Germinal center (tissue), 1 donor: ENCODE data around the gene GARNL3.

Experiments
- DNase-seq: peaks from one replicate; pipeline ENCODE4 v3.0.0; 2012; ENCODE audit warnings: mixed read lengths, low spot score

Gene GARNL3

DNA sequence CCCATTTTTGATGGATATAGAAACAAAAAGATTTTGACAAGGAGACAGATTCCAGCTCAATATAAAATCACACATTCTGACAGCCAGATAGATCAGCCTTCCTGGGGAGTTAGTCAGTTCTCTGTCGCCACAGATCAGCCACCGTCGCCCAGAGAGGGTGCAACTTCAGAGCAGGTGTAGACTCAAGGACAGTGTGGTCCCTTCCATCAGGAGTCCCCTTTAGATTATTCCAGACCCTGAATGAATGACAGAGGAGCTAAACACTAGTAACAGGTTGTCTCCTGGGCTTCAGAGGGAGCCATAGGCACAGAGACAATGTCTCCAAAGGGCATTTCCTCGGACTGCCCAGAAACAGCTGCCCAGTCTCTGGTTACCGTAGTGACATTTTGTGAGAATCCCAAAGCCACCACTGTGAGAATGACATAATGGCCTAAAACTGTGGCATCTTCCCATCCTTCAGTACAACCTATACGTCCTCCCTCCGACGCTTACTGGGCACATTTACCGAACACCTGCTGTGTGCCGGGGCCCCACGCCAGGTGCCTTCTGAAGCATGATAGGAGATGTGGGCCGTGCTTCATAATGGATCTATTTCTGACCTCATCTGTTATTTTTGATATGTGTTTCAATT, 85.0 kb downstream of the GARNL3 start:
- DNase-seq: no peak

DNA sequence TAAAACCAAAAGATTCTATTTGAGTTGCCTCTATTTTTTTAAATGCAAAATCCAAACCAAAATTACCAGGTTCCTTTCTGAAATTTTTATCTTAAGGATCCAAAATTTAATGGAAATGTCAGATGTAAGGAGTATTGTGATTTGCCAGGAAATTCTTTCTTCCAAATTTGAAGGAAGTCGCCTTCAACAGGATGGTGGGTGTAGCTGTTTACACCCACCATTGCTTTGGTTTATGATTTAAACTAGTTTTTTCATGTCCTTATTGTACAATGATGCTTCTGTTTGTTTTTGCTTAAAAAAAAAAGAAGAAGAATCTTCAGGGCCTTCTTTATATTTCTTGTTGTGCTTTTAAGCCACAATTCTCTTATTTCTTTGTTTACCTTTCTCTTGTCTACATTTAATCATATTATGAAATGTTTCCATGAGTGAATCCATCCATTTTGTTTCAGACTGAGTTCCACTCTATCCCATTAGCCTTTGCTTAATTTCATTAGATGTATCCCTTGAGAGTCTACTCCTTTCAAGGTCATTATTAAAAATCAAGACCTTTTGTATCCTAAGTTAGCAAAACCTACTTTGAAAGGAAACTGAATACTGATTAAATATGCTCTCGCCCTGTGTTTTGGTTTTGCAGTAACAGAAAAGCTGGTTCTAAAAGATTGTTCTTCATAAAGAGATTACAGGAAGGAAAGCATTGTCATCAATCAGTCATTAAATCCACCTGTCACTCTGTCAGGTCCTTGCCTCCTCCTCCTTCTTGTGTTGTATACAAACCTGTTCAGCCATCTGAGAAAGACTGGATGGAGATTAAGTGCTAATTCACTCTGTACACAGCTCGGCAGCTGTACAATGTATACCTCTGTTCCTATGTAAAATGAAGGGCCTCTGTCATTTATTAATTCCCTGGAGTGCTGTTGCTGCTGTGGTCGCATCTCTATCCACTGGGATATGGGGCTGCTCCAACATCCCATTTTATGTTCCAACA, 86.9 kb downstream of the GARNL3 start:
- DNase-seq: no peak

DNA sequence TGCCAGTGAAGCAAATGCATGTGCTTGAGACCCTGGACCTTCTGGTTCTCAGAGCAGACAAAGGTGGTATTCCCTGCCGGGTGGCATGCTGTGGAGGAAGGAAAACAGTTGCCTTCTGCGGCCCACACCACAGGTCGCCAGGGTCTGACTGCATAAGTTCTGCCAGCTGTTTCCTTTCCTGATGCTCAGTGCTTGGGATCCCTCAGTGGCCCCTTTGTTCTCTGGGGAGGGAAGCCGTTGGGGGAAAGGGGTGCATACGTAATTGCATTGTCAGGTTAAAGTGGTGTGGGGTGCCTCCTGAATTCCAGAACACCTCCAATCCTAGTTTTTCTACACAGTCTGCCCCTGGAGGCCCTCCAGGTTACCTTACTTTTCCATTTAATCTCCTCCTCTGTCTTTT, 89.3 kb downstream of the GARNL3 start:
- no peak for DNase-seq

DNA sequence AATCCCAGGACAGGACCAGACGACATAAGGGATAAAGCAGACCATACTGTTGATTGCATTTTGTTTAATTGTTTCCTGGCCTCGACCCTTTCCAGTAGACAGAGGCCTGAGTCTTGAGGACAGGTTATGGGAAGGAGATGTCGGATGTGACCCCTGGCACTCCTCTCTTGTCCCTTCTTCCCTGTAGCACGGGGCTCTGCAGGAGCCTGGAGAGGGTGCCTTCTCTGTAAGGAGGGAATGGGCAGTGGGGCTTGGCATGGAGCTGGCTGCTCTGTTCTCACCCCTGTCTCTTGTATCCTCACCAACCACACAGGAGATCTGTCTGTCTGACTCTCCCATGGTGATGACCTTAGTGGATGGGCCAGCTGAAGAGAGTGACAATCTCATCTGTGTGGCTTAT, 92.3 kb downstream of the GARNL3 start:
- DNase-seq: no peak

DNA sequence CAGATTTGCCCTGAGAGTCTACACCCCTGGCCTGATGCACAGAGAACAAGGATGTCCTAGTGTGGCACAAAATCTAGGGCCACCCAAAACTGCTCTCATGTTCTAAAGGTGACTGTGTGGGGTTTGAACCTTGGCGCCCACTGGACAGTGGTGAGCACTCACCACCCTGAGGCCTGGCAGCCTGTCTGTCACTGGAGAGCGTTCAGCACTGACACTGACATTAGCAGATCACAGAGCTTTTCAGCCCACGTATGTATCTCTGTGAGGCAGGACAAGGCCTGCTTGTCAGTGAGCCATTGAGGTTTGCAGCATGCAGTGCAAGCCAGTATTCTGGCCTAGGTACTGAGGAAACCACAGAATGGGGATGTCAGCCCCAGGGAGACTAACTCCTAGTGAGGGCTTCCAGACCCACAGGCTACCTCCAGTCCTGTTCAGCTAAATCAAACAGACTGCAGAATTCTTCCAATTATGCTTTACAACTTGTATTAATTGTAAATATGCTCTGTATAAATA, 93.5 kb downstream of the GARNL3 start:
- no peak for DNase-seq

GRCh38 chr9:127358770-127359169, 94.2 kb downstream of the GARNL3 start:
- no peak for DNase-seq

DNA sequence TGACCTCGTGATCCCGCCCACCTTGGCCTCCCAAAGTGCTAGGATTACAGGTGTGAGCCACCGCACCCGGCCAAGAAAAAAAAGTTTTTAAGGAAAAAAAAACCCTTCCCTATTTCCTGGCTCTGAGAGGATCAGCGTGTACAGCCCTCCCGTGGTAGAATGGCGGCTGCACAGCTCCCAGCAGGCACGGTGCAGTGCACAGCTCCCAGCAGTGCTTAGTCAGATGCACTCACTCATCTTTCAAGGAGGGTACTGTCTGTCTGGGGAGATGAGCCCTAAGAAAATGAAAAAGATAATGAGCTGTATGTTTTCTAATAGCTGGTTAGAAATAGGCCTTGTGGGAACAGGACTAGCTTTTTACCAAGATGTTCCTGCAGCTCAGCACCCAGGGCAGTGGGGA, 95.7 kb downstream of the GARNL3 start:
- DNase-seq: no peak

DNA sequence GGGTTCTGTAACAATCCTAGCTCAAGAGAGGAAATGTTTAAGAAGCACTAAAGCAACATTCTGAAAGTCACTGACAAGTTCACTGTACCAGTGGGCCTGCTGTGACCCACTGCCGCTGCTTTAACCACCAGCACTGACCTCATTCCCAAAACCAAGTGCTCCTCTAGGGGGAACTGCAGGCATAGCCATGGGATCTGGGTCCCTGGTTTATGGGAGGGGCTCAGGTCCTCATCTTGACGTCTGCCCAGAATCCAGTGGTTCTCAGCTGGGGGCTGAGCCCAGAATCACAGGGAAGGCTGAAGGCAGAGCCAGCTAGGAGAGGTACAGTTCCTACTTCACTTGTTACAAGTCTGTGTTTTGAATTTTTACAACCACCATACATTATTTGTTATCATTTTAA, 96.3 kb downstream of the GARNL3 start:
- DNase-seq: no peak

DNA sequence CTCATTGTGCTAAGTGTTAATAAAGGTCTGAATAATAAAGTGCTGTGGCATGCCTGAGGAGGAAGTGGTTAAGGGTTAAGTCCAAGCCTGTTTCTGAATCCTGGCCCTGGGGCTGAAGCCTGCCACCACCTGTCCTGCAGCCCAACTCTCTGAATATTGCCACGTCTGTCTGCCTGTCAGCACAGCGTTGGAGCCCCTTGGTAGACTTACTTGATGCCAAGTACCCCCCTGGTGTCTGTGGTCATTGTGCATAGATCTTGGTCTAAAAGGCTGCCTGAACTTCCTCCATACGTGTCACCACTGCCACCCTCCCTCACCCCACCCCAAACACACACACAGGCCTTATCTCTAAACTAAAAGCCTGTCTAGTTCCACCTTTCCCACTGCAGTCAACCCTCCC, 97.0 kb downstream of the GARNL3 start:
- DNase-seq: no peak

- DNase-seq: no peak
Observed at GRCh38 chr9:127362829-127363228, 98.3 kb downstream of the GARNL3 start.

- no peak for DNase-seq
Observed at GRCh38 chr9:127365461-127365860, 100.9 kb downstream of the GARNL3 start.

- no peak for DNase-seq
Observed at GRCh38 chr9:127366594-127366993, 102.0 kb downstream of the GARNL3 start.

DNA sequence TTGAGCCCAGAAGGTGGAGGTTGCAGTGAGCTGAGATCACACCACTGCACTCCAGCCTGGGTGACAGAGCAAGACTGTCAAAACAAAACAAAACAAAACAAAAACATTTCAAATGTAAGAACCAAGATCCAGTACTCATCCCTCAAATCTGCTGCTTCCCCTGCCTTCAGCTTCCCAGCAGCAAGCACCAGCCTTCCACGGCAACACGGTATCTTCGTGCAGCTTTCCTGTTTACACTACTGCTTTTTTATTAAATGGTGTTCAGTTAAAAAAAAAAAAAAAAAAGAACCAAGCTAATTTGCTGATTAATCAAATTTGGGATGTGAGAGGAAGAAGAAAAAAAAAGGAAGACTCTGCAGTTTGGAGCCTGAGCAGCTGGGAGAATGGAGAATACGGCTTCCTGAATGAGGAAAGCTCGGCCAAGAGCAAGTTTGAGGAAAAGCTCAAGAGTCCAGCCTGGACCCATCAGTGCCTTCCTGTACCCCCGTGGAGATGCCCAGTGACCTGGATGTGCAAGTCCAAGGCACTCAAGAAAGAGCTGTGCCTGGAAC, 104.4 kb downstream of the GARNL3 start:
- DNase-seq: no peak

- no peak for DNase-seq
Observed at GRCh38 chr9:127369428-127369827, 104.9 kb downstream of the GARNL3 start.

GRCh38 chr9:127370147-127370579, 105.6 kb downstream of the GARNL3 start:
- DNase-seq: no peak

GRCh38 chr9:127370672-127371648, 106.4 kb downstream of the GARNL3 start:
- no peak for DNase-seq

DNA sequence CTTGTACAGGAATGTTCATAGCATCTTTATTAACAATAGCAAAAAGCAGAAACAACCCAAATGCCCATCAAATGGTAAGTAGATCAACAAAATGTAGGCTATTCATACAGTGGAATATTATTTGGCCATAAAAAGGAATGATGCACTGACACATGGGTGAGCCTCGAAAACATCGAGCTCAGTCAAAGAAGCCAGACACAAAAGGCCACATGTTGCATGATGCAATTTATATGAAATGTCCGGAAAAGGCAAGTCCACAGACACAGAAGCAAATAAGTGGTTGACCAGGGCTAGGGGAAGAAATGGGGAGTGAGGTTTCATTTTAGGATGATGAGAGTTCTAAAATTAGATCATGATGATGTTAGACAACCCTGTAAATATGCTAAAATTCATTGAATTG, 115.9 kb downstream of the GARNL3 start:
- no peak for DNase-seq

DNA sequence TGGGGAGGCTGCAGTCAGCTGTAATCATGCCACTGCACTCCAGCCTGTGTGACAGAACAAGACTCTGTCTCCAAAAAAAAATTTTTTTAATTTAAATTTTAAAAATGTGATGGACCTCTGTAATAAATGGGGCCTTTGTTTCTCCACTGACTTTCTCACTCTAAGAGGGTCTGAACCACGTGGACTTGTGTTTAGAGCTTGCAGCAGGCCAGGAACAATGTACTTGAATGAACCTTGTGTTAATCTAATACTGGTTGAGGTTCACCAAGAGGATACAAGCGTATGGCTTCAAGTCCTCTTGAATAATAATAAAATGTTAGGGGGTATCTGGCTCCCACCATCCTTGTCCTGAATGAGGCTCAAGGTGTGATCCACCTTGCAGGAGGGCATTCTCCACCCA, 118.0 kb downstream of the GARNL3 start:
- no peak for DNase-seq

GRCh38 chr9:127384016-127384730, 119.6 kb downstream of the GARNL3 start:
- DNase-seq: no peak

GRCh38 chr9:127384901-127385300, 120.3 kb downstream of the GARNL3 start:
- DNase-seq: no peak

GRCh38 chr9:127386249-127386648, 121.7 kb downstream of the GARNL3 start:
- no peak for DNase-seq
